Small intestine (tissue), 7 donors: ENCODE data around the gene LRRC27. TPM values are rescaled to one million over a fixed set of nuclear protein-coding genes. Genes with fewer than 3 reads are reported as not detected.
A peak's percentile ranks its signal among the peaks of the same experiment; 100 is the strongest.
"Not testable (repeated sequence)": the region's sequence is repeated elsewhere in the genome, so short reads cannot be mapped to it uniquely, and the experiment has no call there.

ENCODE experiments used
- DNase-seq, 2 donors: peaks; one replicate each; pipeline versions ENCODE4 v3.0.0 to v3.0.0-alpha.2; 2013
- FAIRE-seq: peaks from 2 replicates; lab custom pipeline; 2012; peaks lifted over from hg19 to GRCh38; lab: Jason Lieb, UNC
- H3K27ac ChIP-seq, 3 donors: one replicate each; pipeline ENCODE4 v1.5.1; 2013; ENCODE audit warnings: low read length in 2 of 3, mild to moderate bottlenecking in 2 of 3, control low read depth in 1 of 3, inconsistent platforms in 1 of 3, low read depth in 1 of 3, moderate library complexity in 1 of 3
- H3K27me3 ChIP-seq, 3 donors: one replicate each; pipeline ENCODE4 v1.6.1; 2013; ENCODE audit warnings: low read length in 3 of 3, inconsistent platforms in 1 of 3; ENCODE audit not compliant: control insufficient read depth in 3 of 3, insufficient read depth in 3 of 3
- H3K36me3 ChIP-seq, 3 donors: one replicate each; pipeline ENCODE4 v1.6.1; 2013; ENCODE audit warnings: low read length in 3 of 3, inconsistent platforms in 1 of 3, low read depth in 1 of 3, mild to moderate bottlenecking in 1 of 3, moderate library complexity in 1 of 3; ENCODE audit not compliant: control insufficient read depth in 3 of 3, insufficient read depth in 2 of 3
- H3K4me1 ChIP-seq, 3 donors: one replicate each; pipeline ENCODE4 v1.6.1; 2013; ENCODE audit warnings: low read length in 2 of 3, inconsistent platforms in 1 of 3, low read depth in 1 of 3, mild to moderate bottlenecking in 1 of 3, moderate library complexity in 1 of 3; ENCODE audit not compliant: control insufficient read depth in 3 of 3, insufficient read depth in 2 of 3
- H3K4me3 ChIP-seq, 3 donors: one replicate each; pipeline ENCODE4 v1.5.1; 2013; ENCODE audit warnings: low read length in 3 of 3, control low read depth in 1 of 3, inconsistent platforms in 1 of 3, low read depth in 1 of 3, mild to moderate bottlenecking in 1 of 3, moderate library complexity in 1 of 3
- H3K9me3 ChIP-seq, 2 donors: one replicate each; pipeline ENCODE4 v1.6.1; 2013; ENCODE audit warnings: low read depth in 1 of 2, low read length in 1 of 2; ENCODE audit not compliant: control insufficient read depth in 2 of 2, insufficient read depth in 1 of 2
- WGBS, 3 donors: extraction: QIAGEN DNeasy Blood & Tissue Kit; methylation state at CpG; one replicate each; pipeline ENCODE4 v1.1.7; 2013; 5-methylcytosine and 5-hydroxymethylcytosine counted together
- polyA plus RNA-seq, 4 donors: library from polyadenylated mRNA; stranded (reverse) in 3 of 4; unstranded in 1 of 4; fragments of 200-250 nt in 3 of 4; fragments of 120-200 nt in 1 of 4; gene quantifications; one replicate each; pipeline versions ENCODE4 v1.2.1 to v1.2.3, GENCODE V29; 2013
- donor health status: healthy with polysubstance abuse.
- donor health status: control.
- donor health status: control.
- donor health status: Bipolar disorder and iron deficiency.
- donor health status: healthy.

LRRC27 gene
- polyA plus RNA-seq, 4 donors: 4.7 to 14.1 (median 8.8) TPM

DNA sequence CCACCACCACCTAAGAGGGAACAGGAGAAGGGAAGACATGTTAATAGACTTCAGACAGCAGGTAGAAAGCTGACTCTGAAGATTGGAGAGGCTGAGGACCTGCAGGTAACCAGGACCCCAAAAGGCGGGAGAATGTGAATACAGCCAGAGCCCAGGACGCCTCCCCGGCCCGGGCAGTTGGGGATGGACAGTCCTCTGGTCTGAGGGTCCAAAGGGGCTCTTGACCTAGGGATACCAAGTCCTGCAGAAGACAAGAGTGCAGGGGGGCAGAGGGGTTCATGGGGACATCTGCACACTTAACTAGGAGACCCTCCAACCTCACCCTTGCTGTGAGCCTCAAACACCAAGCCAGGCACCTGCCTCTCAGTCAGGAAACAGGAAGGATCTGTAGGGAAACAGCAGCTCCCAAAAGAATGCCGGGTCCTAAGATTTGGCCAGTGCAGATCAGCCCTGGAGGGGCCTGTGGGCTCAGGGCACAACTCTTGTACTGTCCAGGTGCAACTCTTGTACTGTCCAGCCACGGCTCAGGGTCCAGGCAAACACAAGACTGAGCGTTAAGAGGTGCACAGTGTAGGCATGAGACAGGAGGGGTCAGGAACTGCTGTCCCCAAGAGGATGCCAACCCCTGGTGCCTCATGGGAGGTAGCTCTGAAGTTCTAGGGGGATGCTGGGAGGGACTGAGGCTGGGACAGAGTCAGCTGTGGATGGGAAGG is 22.0 kb upstream of the LRRC27 start:
- Histone ChIP-seq H3K27me3 (peaks cover 0 to 35% (median 5%) of the 10 kb centered on the region in 3 donors), H3K9me3 (peaks cover 0 to 5% of the 10 kb centered on the region in 2 donors), H3K27ac (no peak overlapping the region), H3K4me1 (peaks cover 0 to 4% (median 3%) of the 10 kb centered on the region in 3 donors), H3K4me3 (no peak overlapping the region), H3K36me3 (no peaks in the 10 kb centered on the region)
- DNase-seq: no peak
- 86 to 88% (median 87%) methylated on average over 7 of the region's 7 CpGs for WGBS, 3 donors
- no peak for FAIRE-seq

DNA sequence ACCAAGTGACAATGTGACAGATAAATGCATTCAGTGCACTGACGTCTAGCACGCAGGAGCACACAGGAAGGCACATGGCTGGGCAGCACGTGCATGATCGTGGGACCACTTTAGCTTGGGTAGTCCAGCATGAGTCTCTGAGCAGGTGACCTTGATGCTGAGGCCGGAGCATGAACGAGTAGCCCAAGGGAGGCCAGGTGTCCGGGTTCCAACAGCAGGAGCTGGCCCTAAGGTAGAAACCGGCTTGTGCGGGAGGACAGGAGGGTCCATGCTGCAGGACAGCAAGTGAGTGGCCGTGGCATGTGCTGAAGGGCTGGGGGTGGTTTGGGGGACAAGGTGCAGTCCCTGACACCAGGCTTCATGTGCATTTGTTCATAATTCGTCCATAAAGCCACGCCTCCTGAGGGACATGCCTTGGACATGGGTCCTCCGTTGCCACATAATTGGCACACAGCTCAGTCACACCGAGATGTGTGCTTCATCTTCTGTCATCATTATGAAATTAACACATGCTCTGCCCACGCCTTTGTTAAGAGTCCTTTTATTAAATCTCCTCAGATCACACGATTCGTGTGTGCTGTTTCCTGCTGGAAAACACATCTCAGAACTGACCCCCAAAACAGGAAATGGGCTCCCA is 21.2 kb upstream of the LRRC27 start:
- Histone ChIP-seq H3K36me3 (no peaks in the 10 kb centered on the region), H3K27ac (no peak overlapping the region), H3K9me3 (peaks cover 0 to 2% of the 10 kb centered on the region in 2 donors), H3K4me1 (peaks cover 0 to 4% (median 3%) of the 10 kb centered on the region in 3 donors), H3K27me3 (peaks cover 0 to 30% (median 5%) of the 10 kb centered on the region in 3 donors), H3K4me3 (no peak overlapping the region)
- FAIRE-seq: no peak
- 58 to 77% (median 59%) methylated on average over 17 of the region's 17 CpGs for WGBS, 3 donors
- no peak for DNase-seq

GRCh38 chr10:132311338-132311939 is 20.6 kb upstream of the LRRC27 start:
- Histone ChIP-seq H3K27ac (no peak overlapping the region), H3K4me3 (no peak overlapping the region), H3K4me1 (peaks cover 0 to 4% (median 3%) of the 10 kb centered on the region in 3 donors), H3K9me3 (no peaks in the 10 kb centered on the region), H3K36me3 (no peaks in the 10 kb centered on the region), H3K27me3 (peaks cover 0 to 24% (median 0%) of the 10 kb centered on the region in 3 donors)
- 46 to 69% (median 53%) methylated on average over 18 of the region's 18 CpGs for WGBS, 3 donors
- no peak for FAIRE-seq
- DNase-seq: peak; percentile 32 to 56

DNA sequence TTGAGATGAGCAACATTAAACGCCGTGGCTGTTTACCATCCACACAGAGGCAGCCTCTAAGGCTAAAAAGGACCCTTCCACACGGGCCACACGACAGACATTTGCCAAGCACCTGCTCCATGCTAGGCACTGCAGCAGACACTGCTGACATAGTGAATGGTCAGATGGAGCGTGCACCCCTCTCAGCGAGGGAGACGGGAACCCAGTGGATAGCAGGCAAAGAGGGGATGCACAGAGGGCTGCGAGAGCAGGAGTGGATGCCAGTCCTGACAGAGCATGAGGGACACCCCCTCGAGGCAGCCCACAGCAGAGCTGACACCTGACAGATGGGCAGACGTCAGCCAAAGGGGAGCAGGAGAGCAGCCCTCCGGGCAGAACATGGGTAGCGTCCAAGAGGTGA is 18.7 kb upstream of the LRRC27 start:
- DNase-seq: no peak
- H3K4me1 ChIP-seq: peaks cover 0 to 4% (median 3%) of the 10 kb centered on the region in 3 donors
- peaks cover 0 to 18% (median 0%) of the 10 kb centered on the region in 3 donors for H3K27me3 ChIP-seq
- 88 to 92% (median 90%) methylated on average over 12 of the region's 12 CpGs for WGBS, 3 donors
- H3K4me3 ChIP-seq: no peak overlapping the region
- no peaks in the 10 kb centered on the region for H3K9me3 ChIP-seq
- H3K36me3 ChIP-seq: no peaks in the 10 kb centered on the region
- FAIRE-seq: no peak
- no peak overlapping the region for H3K27ac ChIP-seq

DNA sequence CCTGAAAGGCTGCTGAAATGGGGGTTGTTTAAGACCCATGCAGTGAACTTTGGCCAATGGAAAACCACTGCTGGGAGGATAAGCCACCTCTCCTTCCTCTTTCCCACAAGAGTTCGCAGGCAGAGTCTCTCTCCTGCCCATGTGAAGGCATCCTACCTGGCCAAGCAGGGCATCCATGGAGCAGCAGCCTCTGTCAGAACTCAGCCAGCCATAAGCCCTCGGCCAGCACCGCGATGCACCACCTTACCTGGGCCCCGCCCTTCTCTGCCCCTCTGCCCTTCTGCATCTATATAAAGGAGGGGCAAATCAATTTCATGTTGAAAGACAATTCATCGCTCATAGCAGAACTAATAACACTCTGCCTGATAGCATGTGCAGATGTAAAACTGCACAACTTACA is 18.1 kb upstream of the LRRC27 start:
- H3K36me3 ChIP-seq: no peaks in the 10 kb centered on the region
- no peak for FAIRE-seq
- peaks cover 0 to 14% (median 0%) of the 10 kb centered on the region in 3 donors for H3K27me3 ChIP-seq
- H3K4me3 ChIP-seq: no peak overlapping the region
- no peak for DNase-seq
- 81 to 93% (median 91%) methylated on average over 6 of the region's 6 CpGs for WGBS, 3 donors
- no peak overlapping the region for H3K27ac ChIP-seq
- no peaks in the 10 kb centered on the region for H3K9me3 ChIP-seq
- peaks cover 0 to under 1% (median 0%) of the 10 kb centered on the region in 3 donors for H3K4me1 ChIP-seq

DNA sequence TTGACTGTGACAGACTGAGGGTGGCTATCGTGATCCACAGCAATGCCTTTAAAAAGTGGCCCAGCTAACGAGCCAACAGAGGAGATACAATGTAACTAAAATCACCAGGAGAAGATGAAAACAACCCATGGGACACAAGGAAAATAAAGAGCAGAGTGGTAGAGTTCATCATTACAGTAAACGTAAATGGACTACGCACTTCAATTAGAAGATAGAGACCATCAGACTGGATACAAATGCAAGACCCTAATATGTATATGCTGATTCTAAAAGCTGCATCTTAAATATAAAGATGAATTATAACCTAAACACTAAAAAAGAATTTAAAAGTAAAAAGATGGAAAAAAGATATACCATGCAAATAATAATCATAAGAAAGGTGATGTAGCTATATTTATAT is 17.7 kb upstream of the LRRC27 start:
- no peaks in the 10 kb centered on the region for H3K36me3 ChIP-seq
- H3K4me1 ChIP-seq: no peaks in the 10 kb centered on the region
- H3K9me3 ChIP-seq: no peaks in the 10 kb centered on the region
- FAIRE-seq (no peak), DNase-seq (no peak)
- H3K4me3 ChIP-seq: no peak overlapping the region
- 94 to 97% (median 95%) methylated on average over 4 of the region's 4 CpGs for WGBS, 3 donors
- no peak overlapping the region for H3K27ac ChIP-seq
- peaks cover 0 to 10% (median 0%) of the 10 kb centered on the region in 3 donors for H3K27me3 ChIP-seq

DNA sequence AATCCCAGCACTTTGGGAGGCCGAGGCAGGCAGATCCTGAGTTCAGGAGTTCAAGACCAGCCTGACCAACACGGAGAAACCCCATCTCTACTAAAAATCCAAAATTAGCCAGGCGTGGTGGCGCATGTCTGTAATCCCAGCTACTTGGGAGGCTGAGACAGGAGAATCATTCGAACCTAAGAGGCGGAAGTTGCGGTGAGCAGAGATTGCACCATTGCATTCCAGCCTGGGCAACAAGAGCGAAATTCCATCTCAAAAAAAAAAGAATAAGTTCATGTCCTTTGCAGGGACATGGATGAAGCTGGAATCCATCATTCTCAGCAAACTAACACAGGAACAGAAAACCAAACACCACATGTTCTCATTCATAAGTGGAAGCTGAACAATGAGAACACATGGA is 17.1 kb upstream of the LRRC27 start:
- WGBS, 3 donors: 90 to 94% (median 91%) methylated on average over 8 of the region's 8 CpGs
- FAIRE-seq, H3K9me3 ChIP-seq, H3K27me3 ChIP-seq, H3K4me1 ChIP-seq, H3K36me3 ChIP-seq, DNase-seq, H3K4me3 ChIP-seq, H3K27ac ChIP-seq: not testable (repeated sequence)

DNA sequence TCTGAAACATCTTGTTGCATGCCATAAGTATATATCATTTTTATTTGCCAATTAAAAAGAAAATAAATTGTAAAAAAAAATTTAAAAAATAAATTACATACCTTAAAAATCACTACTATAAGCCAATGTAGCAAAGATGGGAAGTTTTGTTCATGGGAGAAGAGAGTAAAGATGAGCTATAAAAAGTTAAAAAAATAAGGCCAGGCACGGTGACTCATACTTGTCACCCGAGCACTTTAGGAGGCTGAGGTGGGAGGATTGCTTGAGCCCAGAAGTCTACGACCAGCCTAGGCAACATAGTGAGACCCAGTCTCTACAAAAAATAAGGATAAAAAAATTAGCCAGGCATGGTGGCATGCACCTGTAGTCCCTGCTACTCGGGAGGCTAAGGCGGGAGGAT is 15.9 kb upstream of the LRRC27 start:
- H3K27me3 ChIP-seq: no peaks in the 10 kb centered on the region
- H3K27ac ChIP-seq: no peak overlapping the region
- H3K36me3 ChIP-seq: no peaks in the 10 kb centered on the region
- no peaks in the 10 kb centered on the region for H3K9me3 ChIP-seq
- H3K4me3 ChIP-seq: no peak overlapping the region
- 55 to 77% (median 63%) methylated on average over 5 of the region's 5 CpGs for WGBS, 3 donors
- FAIRE-seq (no peak), DNase-seq (no peak)
- H3K4me1 ChIP-seq: no peaks in the 10 kb centered on the region
